HG02623 (cell line): ENCODE measurements around the gene TMEM273.
"Not testable (repeated sequence)": the region's sequence is repeated elsewhere in the genome, so short reads cannot be mapped to it uniquely, and the experiment has no call there.

ENCODE experiments used
- ATAC-seq: cut with Tn5 transposase; IDR thresholded peaks from one replicate; pipeline ENCODE4 v1.9.1; 2021; ENCODE audit warnings: moderate library complexity; ENCODE audit not compliant: unreplicated experiment

Gene TMEM273

GRCh38 chr10:49207113-49207512 is 18.9 kb upstream of the TMEM273 start:
- no peak for ATAC-seq

GRCh38 chr10:49205206-49205605 is 17.0 kb upstream of the TMEM273 start:
- ATAC-seq, result no peak

GRCh38 chr10:49204119-49204518 is 15.9 kb upstream of the TMEM273 start:
- no peak for ATAC-seq

GRCh38 chr10:49202266-49202665 is 14.1 kb upstream of the TMEM273 start:
- ATAC-seq, result no peak

- no peak for ATAC-seq
These were observed 12.7 kb upstream of the TMEM273 start for GRCh38 chr10:49200854-49201253.

- ATAC-seq, result no peak
These were observed 9.0 kb upstream of the TMEM273 start for GRCh38 chr10:49197171-49197570.

- ATAC-seq, result not testable (repeated sequence)
These were observed 7.7 kb upstream of the TMEM273 start for GRCh38 chr10:49195864-49196263.

GRCh38 chr10:49194212-49194920 is 6.2 kb upstream of the TMEM273 start:
- no peak for ATAC-seq

GRCh38 chr10:49191349-49191748 is 3.2 kb upstream of the TMEM273 start:
- ATAC-seq, result no peak

GRCh38 chr10:49189422-49189821 is 1.2 kb upstream of the TMEM273 start:
- no peak for ATAC-seq

GRCh38 chr10:49187044-49187484 is 1.1 kb downstream of the TMEM273 start:
- ATAC-seq, result no peak

GRCh38 chr10:49186613-49187012 is 1.6 kb downstream of the TMEM273 start:
- no peak for ATAC-seq

GRCh38 chr10:49185213-49185612 is 3.0 kb downstream of the TMEM273 start:
- no peak for ATAC-seq

- no peak for ATAC-seq
These were observed 3.5 kb downstream of the TMEM273 start for GRCh38 chr10:49184642-49185111.

GRCh38 chr10:49183596-49184542 is 4.3 kb downstream of the TMEM273 start:
- ATAC-seq, result no peak

GRCh38 chr10:49182776-49183175 is 5.4 kb downstream of the TMEM273 start:
- ATAC-seq, result no peak

- ATAC-seq, result no peak
These were observed 7.7 kb downstream of the TMEM273 start for GRCh38 chr10:49180444-49180860.

GRCh38 chr10:49179699-49180443 is 8.3 kb downstream of the TMEM273 start:
- no peak for ATAC-seq

GRCh38 chr10:49178489-49179471 is 9.4 kb downstream of the TMEM273 start:
- ATAC-seq, result no peak
